GM19239 (cell line): Measurements from ENCODE around the gene SMPD3.
A peak's percentile ranks its signal among the peaks of the same experiment; 100 is the strongest.
"Not testable (repeated sequence)": the region's sequence is repeated elsewhere in the genome, so short reads cannot be mapped to it uniquely, and the experiment has no call there.

ENCODE experiments used
- DNase-seq: peaks from one replicate; pipeline ENCODE4 v3.0.0; 2011; ENCODE audit warnings: low spot score; ENCODE audit not compliant: insufficient read length
- FAIRE-seq: peaks from 2 replicates; lab custom pipeline; 2011; peaks lifted over from hg19 to GRCh38; lab: Jason Lieb, UNC

The SMPD3 gene

DNA sequence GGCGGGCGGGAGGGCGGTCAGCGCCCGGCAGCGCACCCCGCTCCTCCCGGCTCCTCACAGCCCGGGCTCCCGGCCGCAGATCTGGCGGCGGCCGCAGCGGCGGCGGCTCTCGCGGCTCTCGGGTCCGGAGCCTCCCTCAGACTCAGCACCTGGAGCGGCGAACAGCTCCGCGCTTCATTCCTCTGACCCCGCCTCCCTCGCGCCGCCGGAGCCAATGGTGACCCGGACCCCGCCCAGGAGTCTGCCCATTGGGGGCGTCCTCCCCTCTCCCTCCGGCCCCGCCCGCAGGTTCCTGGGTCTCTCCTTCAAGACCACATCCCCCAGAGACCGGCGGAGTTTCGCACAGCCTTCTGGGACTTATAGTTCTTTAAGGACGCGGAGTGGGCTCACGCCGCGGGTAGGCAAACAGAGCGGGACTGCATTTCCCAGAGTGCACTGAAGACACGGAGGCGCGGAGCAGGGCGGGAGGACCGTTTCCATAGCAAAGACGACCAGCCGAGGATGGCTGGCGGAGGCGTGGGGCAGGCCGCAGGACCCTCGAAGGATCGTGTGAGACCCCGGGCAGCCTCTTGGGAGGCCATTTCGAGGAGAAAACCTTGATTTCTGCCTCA lies at the start of gene SMPD3:
TSS of gene SMPD3 (minus strand) at position 149 of the 611 bp plus-strand sequence. CDS start 76,327 bp downstream, outside the sequence.
- DNase-seq = peak; percentile 99
- FAIRE-seq = peak; percentile 99

DNA sequence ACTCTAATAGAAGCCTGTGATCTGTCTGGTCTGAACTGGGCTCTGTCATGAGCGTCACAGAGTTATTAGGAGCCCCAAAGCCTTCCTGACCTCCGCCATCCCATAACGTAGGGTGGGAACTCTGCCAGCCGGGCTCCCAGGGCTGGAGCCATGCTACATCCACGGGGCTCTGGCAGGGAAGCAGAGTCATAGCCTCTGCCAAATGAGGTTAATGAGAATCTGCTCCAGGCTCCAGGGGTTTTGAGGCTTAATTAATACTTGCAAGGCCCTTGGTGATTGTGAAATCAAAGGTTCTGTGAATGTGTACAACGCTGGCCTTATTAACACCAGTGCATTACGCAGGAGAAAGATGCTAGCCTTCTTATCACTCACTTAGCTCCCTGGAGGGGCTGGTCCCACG lies 48.4 kb upstream of the SMPD3 start:
- no peak for FAIRE-seq
- DNase-seq = no peak

DNA sequence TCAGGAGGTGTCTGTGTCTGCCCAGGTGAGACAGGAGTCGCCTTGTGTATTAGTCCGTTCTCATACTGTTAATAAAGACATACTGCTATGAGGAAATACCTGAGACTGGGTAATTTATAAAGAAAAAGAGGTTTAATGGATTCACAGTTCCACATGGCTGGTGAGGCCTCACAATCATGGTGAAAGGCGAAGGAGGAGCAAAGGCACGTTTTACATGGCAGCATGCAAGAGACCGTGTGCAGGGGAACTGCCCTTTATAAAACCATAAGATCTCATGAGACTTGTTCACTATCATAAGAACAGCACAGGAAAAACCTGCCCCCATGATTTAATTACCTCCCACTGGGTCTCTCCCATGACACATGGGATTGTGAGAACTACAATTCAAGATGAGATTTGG lies 46.0 kb upstream of the SMPD3 start:
- DNase-seq, FAIRE-seq: not testable (repeated sequence)

GRCh38 chr16:68493412-68494070 lies 45.2 kb upstream of the SMPD3 start:
- DNase-seq (no peak), FAIRE-seq (no peak)

DNA sequence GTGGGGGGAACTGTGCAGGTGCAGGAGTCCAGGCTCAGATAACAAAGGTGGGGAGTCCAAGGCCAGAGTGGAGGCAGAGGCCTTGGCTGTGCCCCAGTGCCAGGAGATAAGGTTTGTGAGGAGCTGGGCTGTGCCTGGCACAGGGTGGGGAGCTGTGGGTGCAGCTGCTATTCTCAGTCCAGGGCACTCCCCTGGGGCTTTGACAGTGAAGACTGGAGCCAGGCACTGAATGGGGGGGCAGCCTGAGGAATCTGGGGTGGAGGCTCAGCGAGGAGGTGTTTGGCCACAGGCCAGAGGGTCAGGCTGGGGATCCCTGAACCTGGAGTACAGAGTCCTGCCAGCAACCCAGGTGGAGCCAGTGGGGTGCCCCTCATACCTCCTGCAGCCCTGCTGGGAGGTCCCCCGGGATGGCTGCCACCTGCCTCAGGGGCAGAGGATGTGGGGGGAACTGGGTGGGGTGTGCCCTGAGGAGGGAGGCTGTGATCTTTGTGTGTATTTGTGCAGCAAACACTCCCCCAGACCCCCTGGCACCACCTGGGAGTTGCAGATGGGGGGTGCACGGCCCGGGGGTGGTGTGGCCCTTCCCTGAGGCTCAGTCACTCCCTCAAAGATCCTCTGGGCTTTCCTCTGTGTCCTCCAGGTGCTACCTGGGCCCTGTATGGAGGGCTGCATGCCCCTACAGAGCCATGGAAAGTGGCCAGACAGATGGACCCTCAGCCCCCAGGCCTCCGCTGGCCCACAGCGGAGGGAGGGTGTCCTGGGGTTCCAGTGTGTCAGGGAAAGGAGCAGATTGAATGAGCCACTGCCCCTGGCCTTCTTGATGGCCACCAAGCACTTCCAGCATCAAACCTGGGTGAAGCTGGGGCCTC lies 44.5 kb upstream of the SMPD3 start:
- no peak for FAIRE-seq

GRCh38 chr16:68492151-68492542 lies 43.8 kb upstream of the SMPD3 start:
- FAIRE-seq (no peak), DNase-seq (no peak)

More for the DNA sequence above, 44.5 kb upstream of the SMPD3 start:
- DNase-seq = no peak

- DNase-seq (no peak), FAIRE-seq (no peak)
These were observed 43.3 kb upstream of the SMPD3 start for GRCh38 chr16:68491576-68491950.

- DNase-seq = no peak
- FAIRE-seq = peak; percentile 66
These were observed 42.7 kb upstream of the SMPD3 start for GRCh38 chr16:68490829-68491575.

GRCh38 chr16:68490358-68490757 lies 42.0 kb upstream of the SMPD3 start:
- DNase-seq (no peak), FAIRE-seq (no peak)

DNA sequence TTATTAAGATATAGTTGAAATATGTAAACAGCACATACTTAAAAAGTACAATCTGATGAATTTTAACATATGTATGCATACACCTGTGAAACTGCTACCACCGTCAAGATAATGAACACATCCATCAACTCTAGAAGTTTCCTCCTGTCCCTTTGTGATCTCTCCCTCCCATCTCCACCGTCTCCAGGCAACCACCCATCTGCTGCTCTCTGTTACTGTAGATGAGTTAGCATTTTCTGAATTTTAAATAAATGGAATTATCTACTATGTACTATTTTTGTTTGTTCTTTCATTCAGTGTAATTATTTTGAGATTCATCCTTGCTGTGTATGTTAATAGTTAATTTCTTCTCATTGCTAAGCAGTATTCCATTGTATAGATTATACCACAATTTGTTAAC lies 40.2 kb upstream of the SMPD3 start:
- DNase-seq = no peak
- FAIRE-seq = no peak

- FAIRE-seq = no peak
These were observed 39.4 kb upstream of the SMPD3 start for GRCh38 chr16:68487669-68488068.

GRCh38 chr16:68487203-68487514 lies 38.9 kb upstream of the SMPD3 start:
- FAIRE-seq (no peak), DNase-seq (no peak)

More at GRCh38 chr16:68487669-68488068, 39.4 kb upstream of the SMPD3 start:
- no peak for DNase-seq

DNA sequence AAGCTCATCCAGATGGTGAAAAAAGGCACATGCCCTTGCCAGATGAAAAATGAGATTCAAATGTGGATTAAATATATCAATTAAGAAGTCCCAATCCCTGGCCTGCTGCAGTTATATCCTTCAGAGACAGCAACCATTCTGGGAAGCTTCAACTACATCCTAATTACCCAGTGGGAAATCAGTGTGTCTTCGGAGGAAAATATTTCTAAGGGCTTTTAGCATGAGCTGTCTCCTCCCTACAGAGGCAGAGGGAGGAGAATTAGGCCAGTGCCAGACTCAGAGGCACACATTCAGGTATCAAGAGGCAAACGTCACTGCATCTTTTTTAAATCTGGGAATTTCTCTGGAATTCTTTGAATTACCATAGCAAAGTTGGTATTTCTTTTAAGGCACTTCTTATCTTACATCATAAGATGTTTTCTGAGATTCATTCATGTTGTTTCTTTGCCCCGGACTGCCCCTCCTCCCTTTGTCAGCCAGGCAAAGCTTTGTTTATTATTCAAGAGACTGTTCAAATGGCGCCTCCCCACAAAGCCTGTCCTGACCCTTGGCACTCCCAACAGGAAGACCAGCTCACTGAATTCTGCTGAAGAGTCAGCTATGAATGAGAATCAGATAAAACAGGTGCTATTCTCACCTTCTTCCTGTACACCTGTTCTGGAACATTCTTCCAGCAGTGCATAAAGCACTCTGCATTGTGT lies 38.3 kb upstream of the SMPD3 start:
- FAIRE-seq (no peak), DNase-seq (no peak)

DNA sequence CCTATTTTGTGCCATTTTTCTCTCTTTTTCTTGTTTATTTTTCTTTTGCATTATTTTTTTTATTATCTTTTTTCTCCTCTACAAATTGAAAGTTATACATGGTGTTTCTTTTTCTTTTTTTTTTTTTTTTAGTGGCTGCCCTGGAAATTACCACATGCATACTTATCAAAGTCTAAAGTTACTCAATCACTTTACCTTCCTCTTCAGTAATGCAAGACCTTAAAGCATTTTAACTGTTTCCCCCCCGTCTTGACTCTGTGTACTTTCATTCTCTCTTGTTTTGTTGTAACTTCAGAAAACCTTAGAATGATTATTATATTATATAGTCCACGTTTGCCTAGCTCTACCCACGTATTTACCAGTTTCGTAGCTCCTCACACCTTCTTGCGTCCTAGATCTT lies 33.3 kb upstream of the SMPD3 start:
- no peak for FAIRE-seq
- DNase-seq = no peak

- DNase-seq (no peak), FAIRE-seq (no peak)
These were observed 32.0 kb upstream of the SMPD3 start for GRCh38 chr16:68480084-68480995.

GRCh38 chr16:68479271-68479670 lies 31.0 kb upstream of the SMPD3 start:
- DNase-seq = no peak
- no peak for FAIRE-seq

DNA sequence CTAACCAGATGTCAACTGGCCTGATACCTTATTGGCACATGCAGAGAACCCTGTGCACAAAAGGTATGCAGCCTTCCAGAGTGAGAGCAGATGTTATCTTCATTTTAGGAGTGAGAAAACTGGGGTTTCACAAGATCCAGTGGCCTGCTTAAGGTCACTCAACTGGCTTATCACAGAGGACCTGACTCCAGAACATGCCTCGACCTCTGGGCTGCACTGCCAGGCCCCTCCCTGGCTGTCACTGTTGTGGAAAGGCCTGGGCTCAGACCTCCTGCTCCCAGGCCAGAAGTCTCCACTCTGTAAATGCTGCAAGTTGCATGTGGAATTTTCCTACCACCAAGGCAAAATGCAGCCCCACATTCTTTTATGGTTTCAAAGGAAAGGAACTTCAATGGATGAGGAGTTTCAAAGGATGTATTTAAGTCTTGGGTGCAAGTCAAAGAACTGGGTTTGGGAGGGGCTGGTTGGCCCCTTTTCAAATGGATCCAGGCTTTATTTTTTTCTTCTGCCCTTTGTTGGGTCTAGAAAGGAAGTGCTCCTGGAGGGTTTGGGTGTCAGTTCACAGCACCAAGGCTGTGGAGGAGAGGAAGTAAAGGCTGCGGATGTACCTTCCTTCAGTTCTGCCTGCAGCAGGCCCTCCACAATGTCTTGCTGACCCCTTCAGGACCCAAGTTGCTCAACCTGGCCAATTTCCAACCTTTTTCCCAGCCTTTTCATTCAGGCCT lies 30.4 kb upstream of the SMPD3 start:
- FAIRE-seq = no peak
- no peak for DNase-seq

- no peak for FAIRE-seq
- DNase-seq = no peak
These were observed 26.8 kb upstream of the SMPD3 start for GRCh38 chr16:68475071-68475470.
